ENCODE results near the gene AGBL4. TPM values are rescaled to one million over a fixed set of nuclear protein-coding genes. Genes with fewer than 3 reads are reported as not detected.

Gene AGBL4
- total RNA-seq, 1 donor from 2014 or later = 0.50 TPM

DNA sequence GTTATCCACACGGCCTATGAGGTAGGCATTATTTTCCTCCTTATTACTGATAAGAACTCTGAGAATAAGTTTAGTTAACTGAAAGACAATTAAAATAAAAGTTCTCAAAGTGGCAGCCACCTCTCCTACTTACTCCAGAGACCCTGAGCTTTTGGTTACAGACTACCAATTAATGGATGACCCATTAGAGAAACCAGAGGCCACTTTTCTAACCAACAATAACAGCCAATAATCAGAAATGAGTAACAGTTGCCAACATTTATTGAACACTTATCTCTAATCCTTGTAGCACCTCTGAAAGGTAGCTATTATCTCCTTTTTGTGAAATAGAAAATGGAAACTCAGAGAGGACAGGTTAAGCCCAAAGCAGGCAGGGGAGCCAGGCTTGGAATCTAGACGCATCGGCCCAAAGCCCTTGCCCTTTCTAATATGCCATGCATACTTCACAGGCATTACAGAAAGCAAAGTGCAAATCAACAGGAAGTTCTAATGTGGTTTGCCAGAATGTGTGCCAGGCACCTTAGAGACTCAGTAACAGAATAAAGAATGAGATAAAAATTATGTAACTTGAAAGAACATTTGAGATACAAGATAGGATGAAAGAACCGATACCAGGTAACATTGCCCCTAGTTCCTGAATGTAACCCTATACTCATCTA lies 1297.1 kb downstream of the AGBL4 start:
- no peak for DNase-seq
- ATAC-seq = no peak
- intact Hi-C loops (cut with micrococcal nuclease) = no loop called here

DNA sequence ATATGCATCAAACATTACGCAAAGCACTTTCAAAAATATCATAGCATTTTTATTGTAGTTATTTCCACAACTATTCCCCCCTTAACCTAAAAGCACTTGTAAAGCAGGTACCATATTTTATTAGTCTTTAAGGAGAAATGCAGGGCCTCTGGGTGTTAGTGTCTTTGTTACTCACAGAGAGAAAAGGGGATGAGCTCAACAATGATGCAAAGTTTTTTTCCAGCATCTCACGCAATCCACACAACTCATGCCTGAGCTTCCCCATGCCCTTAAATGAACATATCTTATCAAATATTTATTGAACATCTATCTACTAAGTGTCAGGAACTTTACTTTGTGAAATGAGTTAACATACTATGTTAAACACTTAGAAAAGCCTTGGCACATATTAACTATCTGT lies 1297.6 kb downstream of the AGBL4 start:
- no peak for ATAC-seq
- intact Hi-C loops (cut with micrococcal nuclease) = no loop called here
- DNase-seq = no peak

DNA sequence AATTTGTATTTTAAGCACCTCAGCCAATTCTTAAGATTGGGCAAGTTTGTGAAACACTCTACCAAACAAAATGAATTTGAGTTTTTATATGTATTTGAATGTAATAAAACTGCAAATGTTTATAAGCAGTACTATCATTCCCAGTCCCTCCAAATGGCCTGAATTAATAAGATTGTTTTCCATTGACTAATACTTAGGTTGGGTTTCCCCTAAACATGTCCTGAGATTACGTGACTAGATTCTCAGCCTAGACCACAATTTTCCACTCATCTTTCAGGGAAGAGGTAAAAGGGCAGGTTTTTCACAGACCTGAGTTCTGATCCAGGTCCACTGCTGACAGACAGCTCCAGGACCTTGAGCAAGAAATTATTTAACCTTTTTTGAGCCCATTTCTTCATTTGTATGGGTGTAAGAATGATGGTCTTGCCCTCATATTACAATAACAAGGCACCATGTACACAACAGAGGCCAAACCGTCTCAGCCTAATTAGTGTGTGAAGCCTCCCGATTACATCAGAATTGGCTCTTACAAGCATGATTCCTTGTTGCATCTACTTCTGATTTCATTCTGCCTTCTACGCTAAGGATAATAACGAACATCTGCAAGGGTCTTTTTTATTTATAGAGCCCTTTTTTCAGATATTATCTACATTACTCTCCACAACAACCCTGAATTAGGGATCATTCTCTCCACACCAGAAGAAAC lies 1298.3 kb downstream of the AGBL4 start:
- intact Hi-C loops (cut with micrococcal nuclease) = no loop called here
- no peak for ATAC-seq
- DNase-seq = no peak

DNA sequence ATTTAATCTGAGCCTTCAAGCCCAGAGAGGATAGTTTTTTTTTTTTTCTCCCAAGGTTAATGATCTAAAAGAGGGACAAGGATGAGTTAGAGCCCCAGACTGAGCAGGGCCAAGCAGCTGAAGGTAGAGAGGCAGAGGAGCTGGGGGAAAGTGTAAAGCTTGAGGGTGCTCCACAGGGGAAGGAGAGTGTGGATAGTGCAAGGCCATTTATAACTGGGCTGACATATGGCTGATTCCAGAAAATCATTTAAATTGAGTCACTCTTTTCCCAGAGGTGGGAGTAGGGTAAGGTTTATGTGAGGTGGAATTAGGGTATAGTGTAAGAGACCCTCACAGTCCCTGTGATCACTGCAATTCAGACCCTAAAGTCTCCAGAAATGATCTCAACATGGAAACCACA lies 1302.8 kb downstream of the AGBL4 start:
- no peak for ATAC-seq
- intact Hi-C loops (cut with micrococcal nuclease) = no loop called here
- no peak for DNase-seq

DNA sequence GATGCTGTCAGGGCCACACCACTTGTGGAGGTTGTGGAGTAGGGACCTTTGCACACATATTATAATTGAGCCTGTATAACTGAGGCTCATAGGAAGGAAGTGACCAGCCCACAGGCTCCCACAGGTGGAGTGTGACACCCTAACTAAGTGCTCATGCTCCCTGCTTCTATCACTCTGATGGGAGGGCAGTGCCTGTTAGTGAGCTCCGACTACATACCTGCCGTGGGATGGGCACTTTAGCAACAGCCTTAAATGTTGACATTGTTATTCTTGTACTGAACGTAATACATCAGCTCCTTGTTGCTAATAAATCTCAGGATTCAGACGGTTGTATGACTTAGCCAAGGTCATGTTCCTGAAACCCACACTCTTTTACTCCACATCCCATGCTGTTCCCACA lies 1305.0 kb downstream of the AGBL4 start:
- ATAC-seq (no peak), DNase-seq (no peak)
- intact Hi-C loops (cut with micrococcal nuclease) = no loop called here

DNA sequence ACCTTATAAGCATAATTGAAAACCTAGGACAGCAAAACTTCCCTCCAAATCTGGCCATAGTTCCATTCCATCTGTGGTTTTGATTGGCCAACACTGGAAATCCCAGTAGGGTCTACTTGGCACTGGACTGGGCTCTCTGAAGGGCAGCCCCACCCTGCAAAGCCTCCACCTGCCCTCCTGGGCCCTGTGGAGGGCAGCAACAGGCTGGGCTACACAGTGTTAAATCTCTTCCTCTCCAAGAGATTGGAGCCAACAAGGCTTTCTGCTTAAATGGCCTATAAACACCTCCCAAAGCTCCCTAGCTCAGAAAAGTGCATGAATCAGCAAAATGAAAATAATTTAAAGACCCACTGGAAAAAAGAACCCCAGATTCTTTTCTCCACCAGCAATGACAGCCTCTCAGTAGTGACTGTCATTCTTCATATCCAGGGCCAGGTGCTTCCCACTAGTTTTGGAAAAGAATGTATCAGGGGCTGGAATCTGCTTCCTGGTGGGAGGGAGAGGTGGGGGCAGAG lies 1305.6 kb downstream of the AGBL4 start:
- ATAC-seq = no peak
- DNase-seq = no peak
- intact Hi-C loops (cut with micrococcal nuclease) = no loop called here

DNA sequence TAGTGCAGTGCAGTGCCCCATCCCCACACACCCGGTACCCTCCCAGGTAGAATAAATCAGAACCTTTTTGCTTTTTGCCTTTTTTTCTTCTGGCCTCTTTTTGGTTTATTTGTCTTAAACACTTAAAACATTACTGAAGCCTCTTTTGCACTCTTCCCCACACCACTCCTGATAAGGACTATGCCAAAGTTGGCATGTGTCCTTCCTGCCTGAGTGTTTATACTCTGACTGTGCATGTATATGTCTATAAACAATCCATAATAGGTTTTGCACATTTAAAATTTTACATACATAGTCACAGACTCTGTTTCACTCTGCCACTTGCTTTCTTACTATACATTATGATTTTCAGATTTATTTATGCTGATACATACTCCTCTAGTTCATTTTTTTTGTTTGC lies 1306.7 kb downstream of the AGBL4 start:
- no peak for ATAC-seq
- intact Hi-C loops (cut with micrococcal nuclease) = no loop called here
- DNase-seq = no peak

DNA sequence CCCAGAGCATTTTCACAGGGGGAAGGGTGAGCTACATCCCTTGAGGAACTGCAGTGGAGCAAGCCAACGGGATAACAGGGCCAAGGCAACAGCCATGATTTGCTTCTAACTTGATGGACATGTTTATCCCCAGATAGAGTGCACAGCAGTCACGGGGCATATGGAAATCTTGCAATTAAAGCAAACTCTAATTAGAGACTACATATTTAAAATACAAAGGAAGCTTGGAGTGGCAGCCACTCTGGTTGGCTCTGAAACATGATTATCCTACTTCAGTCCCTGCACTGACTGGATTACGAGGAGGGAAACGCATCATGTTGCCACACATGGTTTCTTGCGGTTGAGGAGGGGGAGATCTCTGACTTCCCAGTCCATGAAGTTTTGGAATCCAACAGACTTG lies 1307.8 kb downstream of the AGBL4 start:
- DNase-seq (no peak), ATAC-seq (no peak)
- intact Hi-C loops (cut with micrococcal nuclease) = no loop called here

DNA sequence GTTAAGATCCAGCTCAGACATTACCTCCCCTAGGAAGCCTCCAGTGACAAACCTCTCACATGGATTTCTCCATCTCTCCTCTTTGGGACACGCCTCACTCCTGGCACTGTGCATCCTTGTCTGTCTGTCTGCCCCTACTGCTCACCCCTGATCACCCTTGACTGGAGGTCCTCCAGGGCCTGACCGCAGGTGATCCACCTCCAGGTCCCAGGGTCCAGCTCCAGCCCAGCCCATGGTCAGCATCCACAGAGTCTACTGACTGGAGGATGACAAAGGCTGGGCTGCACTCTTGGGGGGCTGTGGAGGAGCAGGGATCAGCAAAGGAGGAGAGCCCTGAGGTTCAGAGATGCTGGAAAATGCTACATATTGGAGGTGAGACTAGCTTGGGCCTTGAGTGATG lies 1312.8 kb downstream of the AGBL4 start:
- ATAC-seq (no peak), DNase-seq (no peak)
- intact Hi-C loops (cut with micrococcal nuclease) = no loop called here

DNA sequence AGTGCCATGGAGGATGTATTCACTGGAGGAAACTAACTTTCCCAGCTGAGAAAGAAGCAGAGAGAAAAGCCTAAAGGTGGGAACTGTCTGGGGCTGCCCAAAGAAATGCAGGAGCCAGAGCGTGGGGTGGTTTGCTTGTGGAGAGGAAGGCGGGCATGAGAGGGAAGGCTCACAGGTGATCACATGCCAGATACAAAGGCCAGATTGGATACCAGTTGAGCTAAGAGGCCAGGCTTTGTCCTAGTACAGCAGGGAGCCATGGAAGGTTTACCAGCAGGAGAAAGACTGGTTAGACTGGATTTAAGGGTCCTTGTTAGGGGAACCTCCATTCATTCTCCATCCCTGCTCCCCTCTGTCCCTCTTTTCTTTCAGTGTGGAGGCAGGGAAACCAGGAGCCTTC lies 1313.4 kb downstream of the AGBL4 start:
- DNase-seq = no peak
- no peak for ATAC-seq
- intact Hi-C loops (cut with micrococcal nuclease) = no loop called here

DNA sequence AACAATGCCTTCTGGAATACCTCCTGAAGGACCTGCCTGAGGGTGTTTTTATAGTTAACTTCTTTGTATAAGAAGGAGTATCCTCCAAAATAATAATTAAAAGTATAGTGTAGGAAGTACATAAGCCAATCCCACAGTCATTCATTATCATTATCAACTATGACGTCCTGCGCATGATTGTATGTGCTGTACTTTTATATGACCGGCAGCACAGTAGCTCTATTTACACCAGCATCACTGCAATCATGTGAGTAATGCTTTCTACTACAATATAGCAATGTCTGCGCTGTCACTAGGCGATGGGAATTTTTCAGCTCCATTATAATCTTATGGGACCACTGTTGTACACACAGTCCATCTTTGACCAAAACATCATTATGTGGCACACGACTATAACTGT lies 1319.0 kb downstream of the AGBL4 start:
- ATAC-seq (no peak), DNase-seq (no peak)
- intact Hi-C loops (cut with micrococcal nuclease) = loop anchor here (5.0 kb wide), 1 partner anchor 228 kb away; no protein-coding TSS in a partner anchor

DNA sequence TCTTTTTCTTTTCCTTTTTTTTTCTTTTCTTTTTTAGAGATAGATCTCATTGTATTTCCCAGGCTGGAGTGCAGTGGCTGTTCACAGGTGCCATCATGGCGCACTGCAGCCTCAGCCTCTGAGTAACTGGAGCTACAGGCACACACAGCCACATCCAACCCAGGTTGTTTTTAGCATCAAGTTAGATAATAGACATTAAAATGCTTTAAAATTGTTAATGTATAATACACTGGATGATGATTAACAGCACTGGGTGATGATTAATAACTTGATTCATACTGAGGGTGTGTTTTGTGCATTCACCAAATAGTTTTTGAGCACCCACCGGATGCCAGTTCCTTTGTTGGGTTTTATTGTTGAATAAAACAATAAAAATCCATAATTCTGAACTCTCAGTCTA lies 1322.3 kb downstream of the AGBL4 start:
- DNase-seq = no peak
- no peak for ATAC-seq
- intact Hi-C loops (cut with micrococcal nuclease) = loop anchor here (5.0 kb wide), 1 partner anchor 231 kb away; no protein-coding TSS in a partner anchor

DNA sequence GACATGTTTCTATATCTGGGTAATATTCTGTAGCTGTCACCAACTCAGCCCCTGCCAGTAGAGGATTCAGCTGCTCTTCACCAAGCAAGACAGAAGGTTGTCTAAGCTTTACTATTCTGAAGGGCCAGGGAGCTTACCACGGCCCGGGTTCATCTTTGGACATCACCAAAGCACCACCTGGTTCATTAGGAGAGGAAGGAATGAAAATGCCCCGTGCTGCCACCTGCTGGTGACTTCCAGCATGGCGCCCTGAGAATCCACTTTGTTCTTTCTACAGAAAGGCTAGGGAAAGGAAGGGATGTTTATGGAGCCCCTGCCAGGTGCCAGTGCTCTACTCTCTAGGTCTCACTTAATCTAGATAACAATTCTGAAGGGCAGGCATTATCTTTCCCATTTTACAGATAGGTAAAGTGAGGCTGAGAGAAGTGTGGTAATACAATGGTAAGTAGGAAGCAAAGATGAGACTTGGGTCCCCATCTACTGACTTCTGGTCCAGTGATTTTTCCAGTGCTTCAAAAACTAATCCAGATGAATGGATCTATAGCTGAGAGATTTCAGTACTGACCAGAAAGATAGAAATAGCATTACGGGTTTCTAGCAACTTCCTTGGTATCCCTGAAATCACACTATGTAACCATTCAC lies 1326.6 kb downstream of the AGBL4 start:
- intact Hi-C loops (cut with micrococcal nuclease) = loop anchor here (10.0 kb wide), 1 partner anchor 592 kb away; no protein-coding TSS in a partner anchor
- DNase-seq (peak; percentile 73), ATAC-seq (peak; percentile 36)

DNA sequence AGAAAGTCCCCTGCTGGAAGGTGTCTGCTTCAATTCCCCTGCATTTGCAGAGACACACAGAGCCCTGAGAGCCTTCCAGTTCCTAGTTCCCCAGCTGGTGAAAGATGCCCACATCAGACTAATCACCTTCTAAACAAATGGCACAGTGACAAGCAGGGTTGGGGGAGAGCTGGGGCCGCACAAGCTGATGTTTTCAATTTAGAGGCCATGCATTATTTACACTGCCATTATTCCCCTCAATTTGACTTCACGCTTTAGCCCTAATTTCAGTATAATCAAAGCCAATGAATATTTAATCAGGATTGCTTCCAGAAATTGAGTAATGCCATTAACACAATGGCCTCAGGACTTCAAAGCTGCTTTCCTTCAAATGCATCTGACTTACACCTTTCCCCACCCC lies 1328.6 kb downstream of the AGBL4 start:
- intact Hi-C loops (cut with micrococcal nuclease) = loop anchor here (10.0 kb wide), 1 partner anchor 590 kb away; no protein-coding TSS in a partner anchor
- ATAC-seq (no peak), DNase-seq (no peak)

DNA sequence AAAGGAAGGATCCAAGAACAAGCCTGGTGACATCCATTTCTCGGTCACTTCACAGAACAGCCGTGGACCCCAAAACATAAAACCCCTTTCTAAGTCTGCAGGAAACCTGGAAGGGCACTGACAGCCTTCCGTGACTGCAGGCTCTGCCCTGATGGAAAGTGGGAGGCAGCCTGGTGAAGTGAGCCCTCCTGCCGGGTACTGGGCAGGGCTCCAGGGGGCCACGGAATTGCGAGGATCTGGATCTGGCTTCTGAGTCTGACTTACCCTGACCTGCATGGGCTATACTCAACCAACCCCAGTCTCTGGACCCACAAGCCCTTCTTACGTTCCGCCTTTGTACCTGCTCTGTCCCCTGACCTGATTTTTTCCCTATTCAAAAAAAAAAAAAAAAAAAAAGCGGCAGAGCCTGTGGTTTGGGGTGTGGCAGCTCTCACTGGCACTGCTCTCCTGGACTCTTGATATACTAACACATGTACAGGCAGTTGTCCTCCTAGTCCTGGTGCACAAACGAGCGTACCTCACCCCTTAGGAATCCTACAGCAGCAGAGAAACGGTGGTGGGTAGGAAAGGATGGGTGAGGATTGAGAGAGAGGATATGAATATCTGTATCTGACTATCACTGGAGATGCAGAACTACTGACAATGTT lies 1330.0 kb downstream of the AGBL4 start:
- no peak for ATAC-seq
- intact Hi-C loops (cut with micrococcal nuclease) = loop anchor here (10.0 kb wide), 1 partner anchor 589 kb away; no protein-coding TSS in a partner anchor
- no peak for DNase-seq

DNA sequence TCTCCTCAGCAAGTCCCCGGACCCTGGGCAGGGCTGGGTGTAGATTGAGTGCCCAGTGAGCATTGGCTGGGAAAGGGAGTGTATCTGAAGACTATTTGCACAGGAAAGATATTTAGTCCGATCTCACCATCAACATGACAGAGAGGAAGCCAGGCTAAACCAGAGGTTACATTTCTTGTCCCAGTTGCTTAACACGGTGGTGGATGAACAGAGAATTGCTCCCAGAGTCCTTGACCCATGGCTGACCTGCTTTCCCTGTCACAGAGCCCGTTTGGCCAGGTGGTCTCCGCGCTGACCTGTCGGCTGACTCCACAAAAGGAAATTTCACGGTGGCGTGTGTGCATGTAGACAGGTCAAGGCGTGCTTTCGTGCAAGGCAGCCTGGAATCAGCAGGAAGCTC lies 1330.6 kb downstream of the AGBL4 start:
- DNase-seq = no peak
- ATAC-seq = no peak
- intact Hi-C loops (cut with micrococcal nuclease) = loop anchor here (10.0 kb wide), 1 partner anchor 588 kb away; no protein-coding TSS in a partner anchor

DNA sequence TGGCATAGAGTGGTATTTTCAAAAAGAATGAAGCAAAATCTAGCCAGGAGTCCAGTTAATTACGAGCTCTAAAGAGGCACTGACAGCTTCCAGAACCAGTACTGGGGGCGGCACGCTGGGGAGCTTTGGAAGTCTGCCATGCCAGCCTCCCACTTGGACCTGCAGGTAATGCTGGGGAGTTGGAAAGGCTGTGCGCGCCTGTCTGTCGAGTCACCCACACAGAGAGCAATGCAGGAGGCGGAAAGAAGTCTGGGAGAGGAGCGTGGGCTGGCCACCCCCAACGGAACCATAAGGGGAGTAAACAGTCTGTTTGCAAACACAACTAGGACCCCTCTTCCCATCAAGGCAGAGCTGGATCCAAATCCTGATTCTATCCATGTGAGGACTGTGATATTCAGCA lies 1331.5 kb downstream of the AGBL4 start:
- ATAC-seq (no peak), DNase-seq (no peak)
- intact Hi-C loops (cut with micrococcal nuclease) = loop anchor here (10.0 kb wide), 1 partner anchor 587 kb away; no protein-coding TSS in a partner anchor

DNA sequence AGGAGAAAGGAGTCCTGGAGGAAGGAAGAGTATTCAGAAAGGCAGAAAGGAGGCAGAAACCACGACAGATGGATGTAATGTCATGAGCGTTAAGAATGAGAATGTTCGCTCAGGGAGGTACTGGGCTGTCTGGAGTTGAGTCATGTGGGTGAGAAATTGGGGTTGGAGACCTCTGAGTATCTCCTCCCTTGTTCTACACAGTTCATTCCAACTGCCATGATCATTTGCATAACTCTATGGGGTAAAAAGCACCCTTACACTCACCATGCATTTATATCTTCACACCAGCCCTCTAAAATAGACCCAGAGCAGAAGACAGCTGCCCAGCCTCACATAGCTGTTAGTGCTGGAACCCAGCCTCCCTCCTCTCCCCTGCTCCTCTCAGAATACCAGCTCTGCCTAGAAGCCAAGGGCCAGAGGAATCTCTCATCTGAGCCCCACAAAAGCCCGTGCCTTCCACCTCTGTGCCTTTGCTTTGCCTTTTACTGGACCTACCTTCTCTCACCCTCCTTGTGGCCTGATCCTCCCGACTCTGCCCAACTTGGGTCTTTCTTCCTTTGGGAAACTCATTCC lies 1332.2 kb downstream of the AGBL4 start:
- DNase-seq = no peak
- ATAC-seq = no peak
- intact Hi-C loops (cut with micrococcal nuclease) = loop anchor here (10.0 kb wide), 1 partner anchor 587 kb away; no protein-coding TSS in a partner anchor

DNA sequence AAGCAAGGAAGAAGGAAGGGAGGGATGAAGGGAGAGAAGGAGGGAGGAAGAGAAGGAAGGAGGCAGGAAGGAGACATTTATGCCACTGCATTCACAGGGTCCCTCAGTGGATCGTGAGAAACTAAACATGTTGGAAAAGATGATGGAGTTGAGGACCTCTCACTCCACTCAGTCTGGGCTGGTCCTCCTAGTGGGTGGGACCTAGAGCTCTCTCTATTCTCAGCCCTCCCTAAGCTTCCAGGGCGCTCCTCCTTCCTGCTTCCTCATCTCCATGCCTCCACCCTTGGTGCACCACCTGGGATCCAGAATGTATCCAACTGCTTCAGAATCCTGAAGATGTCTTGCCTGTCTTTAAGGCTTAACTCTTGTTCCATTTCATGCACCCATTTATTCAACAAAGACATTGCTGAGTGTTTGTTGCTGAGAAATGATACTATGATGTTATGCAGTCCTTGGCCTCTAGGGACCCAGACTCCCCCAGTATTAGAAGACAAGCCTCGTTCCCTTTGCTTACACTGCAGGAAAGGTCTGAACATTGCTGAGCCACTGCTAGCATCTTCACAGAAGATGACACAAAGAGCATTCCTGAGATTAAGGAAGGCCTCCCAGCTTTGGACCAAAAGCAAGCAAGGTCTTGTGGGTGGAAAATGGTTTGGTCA lies 1335.5 kb downstream of the AGBL4 start:
- intact Hi-C loops (cut with micrococcal nuclease) = no loop called here
- ATAC-seq (no peak), DNase-seq (no peak)
